ENCODE results near the gene TRUB2.
"Not testable (repeated sequence)": the region's sequence is repeated elsewhere in the genome, so short reads cannot be mapped to it uniquely, and the experiment has no call there.

Gene TRUB2

DNA sequence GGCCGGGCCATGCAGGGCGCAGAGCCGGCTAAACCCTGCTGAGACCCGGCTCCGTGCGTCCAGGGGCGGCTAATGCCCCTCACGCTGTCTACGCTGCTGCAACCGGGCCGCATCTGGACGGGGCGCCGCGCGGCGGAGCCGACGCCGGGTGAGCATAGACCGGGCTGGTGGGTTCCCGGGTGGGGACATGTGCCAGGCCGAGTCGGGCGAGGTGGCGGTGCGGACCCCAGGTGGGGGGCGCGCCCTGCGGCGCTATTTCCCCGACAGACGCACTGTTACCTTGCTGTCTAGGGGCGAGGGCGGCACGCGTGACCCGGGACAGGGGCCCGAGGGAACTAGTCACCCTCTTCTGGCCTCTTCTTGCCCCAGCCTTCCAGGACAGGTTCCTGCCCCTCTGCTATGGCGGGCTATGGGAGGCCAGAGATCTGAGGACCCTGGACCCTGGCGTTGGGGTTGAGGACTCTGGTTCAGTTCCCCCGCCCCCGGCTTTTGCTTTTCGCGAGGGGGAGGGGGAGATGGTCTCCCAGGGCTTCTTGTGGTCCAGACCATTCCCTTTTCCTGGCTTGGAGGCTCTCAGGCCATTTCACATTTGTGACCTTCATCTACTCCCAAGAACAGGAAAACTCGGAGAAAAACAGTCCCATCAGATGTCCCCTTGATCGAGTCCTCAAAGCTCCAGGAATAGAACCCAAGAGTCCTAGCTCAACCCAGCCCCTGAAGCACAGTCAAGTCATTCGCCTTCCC lies 18.6 kb upstream of the TRUB2 start:
- peaks cover 32% of the 10 kb centered on the region for H3K36me3 ChIP-seq (ENCODE audit: control insufficient read depth, insufficient read depth, low read length)
- H3K4me1 ChIP-seq (ENCODE audit: control insufficient read depth, insufficient read depth, low read length, poor library complexity, severe bottlenecking): peaks cover 3% of the 10 kb centered on the region
- H3K4me3 ChIP-seq (ENCODE audit: extremely low read depth, insufficient read depth, low read length, poor library complexity, severe bottlenecking): peak overlapping the region; percentile 72
- WGBS, 2 experiments (ENCODE audit: insufficient coverage in 2 of 2): 1% methylated on average over 35 to 39 of the region's 48 CpGs
- no peak overlapping the region for H3K27ac ChIP-seq (ENCODE audit: low read depth, low read length, severe bottlenecking)
- H3K9me3 ChIP-seq (ENCODE audit: control insufficient read depth, low read length): no peaks in the 10 kb centered on the region

- peaks cover 3% of the 10 kb centered on the region for H3K4me1 ChIP-seq (ENCODE audit: control insufficient read depth, insufficient read depth, low read length, poor library complexity, severe bottlenecking)
- H3K4me3 ChIP-seq (ENCODE audit: extremely low read depth, insufficient read depth, low read length, poor library complexity, severe bottlenecking): peak within 1 kb of the TSS; percentile 72
- no peak within 1 kb of the TSS for H3K27ac ChIP-seq (ENCODE audit: low read depth, low read length, severe bottlenecking)
- H3K9me3 ChIP-seq (ENCODE audit: control insufficient read depth, low read length): no peaks in the 10 kb centered on the region
- WGBS, 2 experiments (ENCODE audit: insufficient coverage in 2 of 2): 7 to 9% methylated on average over 46 to 52 of the region's 75 CpGs
- H3K36me3 ChIP-seq (ENCODE audit: control insufficient read depth, insufficient read depth, low read length): peaks cover 26% of the 10 kb centered on the region
Measured at GRCh38 chr9:128339761-128340690, 17.8 kb upstream of the TRUB2 start, which contains the start of gene SLC27A4. SLC27A4 (plus strand) TSS chr9:128340527; CDS start chr9:128343133, 2,606 bp downstream.

DNA sequence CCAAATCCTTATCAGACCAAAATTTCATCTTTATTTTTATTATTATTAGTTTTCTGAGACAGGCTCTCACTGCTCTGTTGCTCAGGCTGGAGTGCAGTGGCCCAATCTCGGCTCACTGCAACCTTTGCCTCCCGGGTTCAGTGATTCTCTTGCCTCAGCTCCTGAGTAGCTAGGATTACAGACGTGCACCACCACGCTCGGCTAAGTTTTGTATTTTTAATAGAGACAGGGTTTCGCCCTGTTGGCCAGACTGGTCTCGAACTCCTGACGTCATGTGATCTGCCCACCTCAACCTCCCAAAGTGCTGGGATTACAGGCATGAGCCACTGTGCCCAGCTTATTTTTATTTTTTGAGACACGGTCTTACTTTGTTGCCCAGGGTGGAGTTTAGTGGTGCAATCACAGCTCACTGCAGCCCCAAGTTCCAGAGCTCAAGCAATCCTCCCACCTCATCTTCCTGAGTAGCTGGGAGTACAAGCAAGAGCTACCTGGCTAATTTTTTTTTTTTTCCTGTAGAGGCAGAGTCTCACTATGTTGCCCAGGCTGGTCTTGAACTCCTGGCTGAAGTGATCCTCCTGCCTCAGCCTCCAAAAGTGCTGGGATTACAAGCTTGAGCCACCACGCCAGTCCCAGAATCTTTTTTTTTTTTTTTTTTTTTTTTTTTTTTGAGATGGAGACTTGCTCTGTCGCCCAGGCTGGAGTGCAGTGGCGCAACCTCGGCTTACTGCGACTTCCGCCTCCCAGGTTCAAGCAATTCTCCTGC lies 16.8 kb upstream of the TRUB2 start:
- not testable (repeated sequence) for H3K27ac ChIP-seq (ENCODE audit: low read depth, low read length, severe bottlenecking); H3K4me1 ChIP-seq (ENCODE audit: control insufficient read depth, insufficient read depth, low read length, poor library complexity, severe bottlenecking); H3K9me3 ChIP-seq (ENCODE audit: control insufficient read depth, low read length); H3K4me3 ChIP-seq (ENCODE audit: extremely low read depth, insufficient read depth, low read length, poor library complexity, severe bottlenecking)
- 91 to 95% methylated on average over 9 to 11 of the region's 15 CpGs for WGBS, 2 experiments (ENCODE audit: insufficient coverage in 2 of 2)
- peaks cover 21% of the 10 kb centered on the region for H3K36me3 ChIP-seq (ENCODE audit: control insufficient read depth, insufficient read depth, low read length)

DNA sequence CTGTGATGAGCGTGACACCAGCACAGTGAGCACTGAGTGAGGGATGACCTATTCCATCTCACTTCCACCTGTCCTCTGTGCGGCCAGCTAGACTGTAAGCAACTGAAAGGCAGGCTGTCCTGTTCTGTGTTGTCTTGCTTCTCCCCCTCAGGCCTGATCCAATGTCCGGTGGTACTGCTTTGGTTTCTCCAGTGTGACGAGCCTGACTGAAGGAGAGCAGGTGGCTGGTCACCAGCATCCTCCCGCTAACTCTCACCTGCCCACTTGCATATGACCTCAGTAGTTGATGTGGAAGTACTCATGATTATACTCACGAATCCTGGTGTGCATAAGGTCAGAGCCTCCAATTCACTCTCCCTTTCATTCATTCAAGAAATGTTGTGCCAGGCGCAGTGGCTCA lies 15.7 kb upstream of the TRUB2 start:
- Histone ChIP-seq H3K27ac (ENCODE audit: low read depth, low read length, severe bottlenecking) (no peak overlapping the region), H3K9me3 (ENCODE audit: control insufficient read depth, low read length) (no peaks in the 10 kb centered on the region), H3K36me3 (ENCODE audit: control insufficient read depth, insufficient read depth, low read length) (peaks cover 17% of the 10 kb centered on the region), H3K4me3 (ENCODE audit: extremely low read depth, insufficient read depth, low read length, poor library complexity, severe bottlenecking) (no peak overlapping the region), H3K4me1 (ENCODE audit: control insufficient read depth, insufficient read depth, low read length, poor library complexity, severe bottlenecking) (peaks cover 3% of the 10 kb centered on the region)
- 93 to 95% methylated on average over 5 to 6 of the region's 7 CpGs for WGBS, 2 experiments (ENCODE audit: insufficient coverage in 2 of 2)

- 95 to 100% methylated on average over 1 to 2 of the region's 2 CpGs for WGBS, 2 experiments (ENCODE audit: insufficient coverage in 2 of 2)
- no peak overlapping the region for H3K27ac ChIP-seq (ENCODE audit: low read depth, low read length, severe bottlenecking)
- peaks cover 16% of the 10 kb centered on the region for H3K36me3 ChIP-seq (ENCODE audit: control insufficient read depth, insufficient read depth, low read length)
- H3K4me3 ChIP-seq (ENCODE audit: extremely low read depth, insufficient read depth, low read length, poor library complexity, severe bottlenecking): no peak overlapping the region
- no peaks in the 10 kb centered on the region for H3K9me3 ChIP-seq (ENCODE audit: control insufficient read depth, low read length)
- H3K4me1 ChIP-seq (ENCODE audit: control insufficient read depth, insufficient read depth, low read length, poor library complexity, severe bottlenecking): no peaks in the 10 kb centered on the region
Measured at GRCh38 chr9:128335914-128336313, 13.7 kb upstream of the TRUB2 start.

GRCh38 chr9:128335161-128335560 lies 12.9 kb upstream of the TRUB2 start:
- 88 to 94% methylated on average over 6 to 7 of the region's 7 CpGs for WGBS, 2 experiments (ENCODE audit: insufficient coverage in 2 of 2)
- peaks cover 16% of the 10 kb centered on the region for H3K36me3 ChIP-seq (ENCODE audit: control insufficient read depth, insufficient read depth, low read length)

DNA sequence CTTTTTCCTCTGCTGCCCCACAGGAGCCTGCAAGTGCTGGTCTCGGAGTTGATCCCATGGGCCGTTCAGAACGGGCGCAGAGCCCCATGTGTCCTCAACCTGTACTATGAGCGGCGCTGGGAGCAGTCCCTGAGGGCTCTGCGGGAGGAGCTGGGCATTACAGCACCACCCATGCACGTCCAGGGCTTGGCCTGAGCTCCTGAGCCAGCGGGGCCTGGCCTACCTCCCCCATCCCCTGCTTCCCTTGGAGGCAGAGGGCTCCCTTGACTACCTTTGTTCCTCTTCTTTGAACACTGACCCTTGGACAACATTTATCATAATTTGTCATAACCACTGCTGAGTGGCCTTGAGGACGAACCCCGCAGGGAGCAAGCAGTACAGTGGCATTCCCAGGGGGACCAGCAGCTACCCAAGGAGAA lies 11.2 kb upstream of the TRUB2 start:
- WGBS, 2 experiments (ENCODE audit: insufficient coverage in 2 of 2): 91 to 92% methylated on average over 8 to 11 of the region's 11 CpGs
- H3K4me1 ChIP-seq (ENCODE audit: control insufficient read depth, insufficient read depth, low read length, poor library complexity, severe bottlenecking): no peaks in the 10 kb centered on the region
- peaks cover 29% of the 10 kb centered on the region for H3K36me3 ChIP-seq (ENCODE audit: control insufficient read depth, insufficient read depth, low read length)
- H3K9me3 ChIP-seq (ENCODE audit: control insufficient read depth, low read length): no peaks in the 10 kb centered on the region
- H3K27ac ChIP-seq (ENCODE audit: low read depth, low read length, severe bottlenecking): no peak overlapping the region
- no peak overlapping the region for H3K4me3 ChIP-seq (ENCODE audit: extremely low read depth, insufficient read depth, low read length, poor library complexity, severe bottlenecking)

More at GRCh38 chr9:128335161-128335560, 12.9 kb upstream of the TRUB2 start:
- no peak overlapping the region for H3K27ac ChIP-seq (ENCODE audit: low read depth, low read length, severe bottlenecking)
- no peaks in the 10 kb centered on the region for H3K9me3 ChIP-seq (ENCODE audit: control insufficient read depth, low read length)
- no peak overlapping the region for H3K4me3 ChIP-seq (ENCODE audit: extremely low read depth, insufficient read depth, low read length, poor library complexity, severe bottlenecking)
- H3K4me1 ChIP-seq (ENCODE audit: control insufficient read depth, insufficient read depth, low read length, poor library complexity, severe bottlenecking): no peaks in the 10 kb centered on the region

GRCh38 chr9:128325629-128326028 lies 3.4 kb upstream of the TRUB2 start:
- 95 to 98% methylated on average over 8 to 13 of the region's 13 CpGs for WGBS, 2 experiments (ENCODE audit: insufficient coverage in 2 of 2)
- Histone ChIP-seq H3K27ac (ENCODE audit: low read depth, low read length, severe bottlenecking) (no peak overlapping the region), H3K4me1 (ENCODE audit: control insufficient read depth, insufficient read depth, low read length, poor library complexity, severe bottlenecking) (peaks cover 8% of the 10 kb centered on the region), H3K4me3 (ENCODE audit: extremely low read depth, insufficient read depth, low read length, poor library complexity, severe bottlenecking) (no peak overlapping the region), H3K9me3 (ENCODE audit: control insufficient read depth, low read length) (no peaks in the 10 kb centered on the region), H3K36me3 (ENCODE audit: control insufficient read depth, insufficient read depth, low read length) (peaks cover 62% of the 10 kb centered on the region)

DNA sequence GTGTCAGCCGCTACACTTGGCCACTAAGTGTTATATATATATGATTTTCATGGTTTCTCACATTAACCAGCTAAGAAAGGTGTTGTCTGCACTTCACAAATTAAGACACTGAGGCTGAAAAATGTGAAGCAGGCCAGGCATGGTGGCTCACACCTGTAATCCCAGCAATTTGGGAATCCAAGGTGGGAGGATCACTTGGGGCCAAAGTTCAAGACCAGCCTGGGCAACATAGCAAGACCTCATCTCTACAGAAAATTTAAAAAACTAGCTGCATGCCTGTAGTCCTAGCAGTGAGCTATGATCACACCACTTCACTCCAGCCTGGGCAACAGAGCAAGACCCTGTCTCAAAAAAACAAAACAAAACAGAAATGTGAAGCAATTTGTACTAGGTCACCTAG lies 2.2 kb upstream of the TRUB2 start:
- no peaks in the 10 kb centered on the region for H3K9me3 ChIP-seq (ENCODE audit: control insufficient read depth, low read length)
- no peak overlapping the region for H3K27ac ChIP-seq (ENCODE audit: low read depth, low read length, severe bottlenecking)
- H3K4me3 ChIP-seq (ENCODE audit: extremely low read depth, insufficient read depth, low read length, poor library complexity, severe bottlenecking): no peak overlapping the region
- peaks cover 69% of the 10 kb centered on the region for H3K36me3 ChIP-seq (ENCODE audit: control insufficient read depth, insufficient read depth, low read length)
- H3K4me1 ChIP-seq (ENCODE audit: control insufficient read depth, insufficient read depth, low read length, poor library complexity, severe bottlenecking): peaks cover 8% of the 10 kb centered on the region
- WGBS, 2 experiments (ENCODE audit: insufficient coverage in 2 of 2): no CpG with 5 or more reads among the region's 1 CpG

DNA sequence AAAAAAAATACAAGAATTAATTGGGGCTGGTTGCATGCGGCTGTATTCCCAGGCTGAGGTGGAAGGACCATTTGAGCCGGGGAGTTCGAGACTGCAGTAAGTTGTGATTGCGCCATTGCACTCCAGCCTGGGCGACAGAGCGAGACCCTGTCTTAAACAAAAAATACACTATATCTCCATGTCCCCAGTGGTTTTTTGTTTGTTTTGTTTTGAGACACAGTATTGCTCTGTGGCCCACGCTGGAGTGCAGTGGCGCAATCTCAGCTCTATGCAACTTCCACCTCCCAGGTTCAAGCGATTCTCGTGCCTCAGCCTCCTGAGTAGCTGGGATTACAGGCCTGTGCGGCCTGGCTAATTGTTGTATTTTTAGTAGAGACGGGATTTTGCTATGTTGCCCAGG lies 1.5 kb upstream of the TRUB2 start:
- 94 to 100% methylated on average over 5 to 8 of the region's 12 CpGs for WGBS, 2 experiments (ENCODE audit: insufficient coverage in 2 of 2)
- Histone ChIP-seq H3K27ac (ENCODE audit: low read depth, low read length, severe bottlenecking) (no peak overlapping the region), H3K36me3 (ENCODE audit: control insufficient read depth, insufficient read depth, low read length) (peaks cover 65% of the 10 kb centered on the region), H3K4me1 (ENCODE audit: control insufficient read depth, insufficient read depth, low read length, poor library complexity, severe bottlenecking) (peaks cover 8% of the 10 kb centered on the region), H3K9me3 (ENCODE audit: control insufficient read depth, low read length) (no peaks in the 10 kb centered on the region), H3K4me3 (ENCODE audit: extremely low read depth, insufficient read depth, low read length, poor library complexity, severe bottlenecking) (peak overlapping the region; percentile 91)
